Prostate gland (tissue), 2 donors: ENCODE measurements around the gene FMNL3.

Experiments
- CTCF ChIP-seq, 4 experiments: fragments of 200-600 bp in 2 of 4; fragments of 450-650 bp in 2 of 4; sonication (generic) in 2 of 4; IDR thresholded peaks; 1 replicate in 3 of 4; 2 replicates in 1 of 4; pipeline ENCODE4 v1.5.1; 2016 to 2019; ENCODE audit warnings: antibody characterized with exemption in 4 of 4, mild to moderate bottlenecking in 2 of 4, moderate library complexity in 2 of 4
- POLR2A ChIP-seq: fragments of 450-650 bp; IDR thresholded peaks from one replicate; pipeline ENCODE4 v1.6.1; 2016; ENCODE audit warnings: antibody characterized with exemption, mild to moderate bottlenecking
- POLR2AphosphoS5 ChIP-seq: sonication (generic); formaldehyde crosslinking; IDR thresholded peaks from one replicate; pipeline ENCODE4 v1.6.1; 2017; ENCODE audit warnings: antibody characterized with exemption

- no peak for TF ChIP-seq CTCF (IDR thresholded peaks at IDR 0.05)
- no peak for TF ChIP-seq POLR2AphosphoS5
- no peak for TF ChIP-seq POLR2A
Measured at GRCh38 chr12:49689237-49689636, 18.0 kb downstream of the FMNL3 start.
